ENCODE data around the gene RANBP1. TPM values are rescaled to one million over a fixed set of nuclear protein-coding genes. Genes with fewer than 3 reads are reported as not detected.

The RANBP1 gene
- total and polyA plus RNA-seq, 9 of the 15 experiments (the other 6 are each of a cell fraction or from before 2014, with no cell fraction given) = 162 to 2,891 (median 1,289) TPM

DNA sequence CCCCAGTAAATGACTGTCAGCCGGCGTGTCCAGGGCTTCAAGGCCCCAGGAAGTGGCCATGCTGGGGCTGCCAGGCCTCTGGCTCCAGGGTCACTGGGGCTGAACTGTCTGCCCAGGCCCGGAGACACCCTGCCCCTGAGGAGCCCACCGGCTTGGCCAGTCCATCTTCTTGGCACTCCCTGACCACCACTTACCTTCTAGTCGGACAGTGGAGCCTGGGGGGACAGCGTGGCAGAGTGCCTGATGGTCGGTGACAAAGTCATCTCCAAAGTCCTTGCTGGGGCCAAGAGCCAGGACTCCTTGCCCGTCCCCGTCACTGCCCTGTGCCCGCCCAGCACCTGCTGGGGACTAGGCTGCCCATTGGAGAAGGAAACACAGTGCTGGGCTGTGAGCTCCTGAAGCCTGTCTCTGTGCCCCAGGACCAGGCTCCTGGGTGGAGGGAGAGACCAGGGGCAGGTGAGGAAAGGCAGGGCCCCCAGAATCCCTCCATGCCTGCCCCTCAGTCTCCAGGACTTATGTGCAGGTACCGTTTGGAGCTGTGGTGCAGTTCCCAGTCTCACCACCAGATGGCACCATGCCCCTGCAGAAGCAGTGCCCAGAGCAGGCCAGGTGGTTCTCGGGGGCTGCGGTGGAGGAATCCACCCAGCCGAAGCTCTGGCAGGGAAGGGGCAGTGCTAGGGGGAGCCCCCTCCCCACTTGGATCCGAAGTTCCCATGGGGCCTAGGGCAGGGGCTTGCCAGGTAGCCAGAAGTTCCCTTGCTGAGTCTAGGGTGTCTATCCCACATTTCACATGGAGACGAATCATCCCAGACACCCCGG, 40.9 kb downstream of the RANBP1 start (continued):
- TF ChIP-seq PHF21A (IDR thresholded peaks at IDR 0.05; ENCODE audit: borderline replicate concordance, low read depth) (0 out of 2 replicates have a peak, but pooled peaks have one; percentile 39), PHF20 (IDR thresholded peaks at IDR 0.05; ENCODE audit: partially characterized antibody) (no peak), POLR2H (tag; IDR thresholded peaks at IDR 0.05; ENCODE audit: low read depth) (no peak), NR3C1 (CRISPR knock-in tag; IDR thresholded peaks at IDR 0.05) (0 out of 2 replicates have a peak, but pooled peaks have one; percentile 32), U2AF2 (optimal IDR thresholded peaks at IDR 0.05; ENCODE audit: low read depth, low read length) (no peak), RCOR1 (IDR thresholded peaks at IDR 0.05; ENCODE audit: borderline replicate concordance in 1 of 2, low read depth in 2 of 2, low read length in 2 of 2) (peak; percentile 54 to 79; a peak in 3 of 4 replicates), ATF1 (CRISPR knock-in tag; IDR thresholded peaks at IDR 0.05) (no peak), ATF1 (tag; IDR thresholded peaks at IDR 0.05) (peak; percentile 64), HSF4 (CRISPR knock-in tag; IDR thresholded peaks at IDR 0.05; ENCODE audit: borderline replicate concordance) (0 out of 2 replicates have a peak, but pooled peaks have one; percentile 53)
- TF ChIP-seq, protein P1, sequence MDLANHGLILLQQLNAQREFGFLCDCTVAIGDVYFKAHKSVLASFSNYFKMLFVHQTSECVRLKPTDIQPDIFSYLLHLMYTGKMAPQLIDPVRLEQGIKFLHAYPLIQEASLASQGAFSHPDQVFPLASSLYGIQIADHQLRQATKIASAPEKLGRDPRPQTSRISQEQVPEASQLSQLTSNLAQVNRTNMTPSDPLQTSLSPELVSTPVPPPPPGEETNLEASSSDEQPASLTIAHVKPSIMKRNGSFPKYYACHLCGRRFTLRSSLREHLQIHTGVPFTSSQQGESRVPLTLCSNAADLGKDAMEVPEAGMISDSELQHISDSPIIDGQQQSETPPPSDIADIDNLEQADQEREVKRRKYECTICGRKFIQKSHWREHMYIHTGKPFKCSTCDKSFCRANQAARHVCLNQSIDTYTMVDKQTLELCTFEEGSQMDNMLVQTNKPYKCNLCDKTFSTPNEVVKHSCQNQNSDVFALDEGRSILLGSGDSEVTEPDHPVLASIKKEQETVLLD (IDR thresholded peaks at IDR 0.05) = no peak
- TF ChIP-seq, protein P2, sequence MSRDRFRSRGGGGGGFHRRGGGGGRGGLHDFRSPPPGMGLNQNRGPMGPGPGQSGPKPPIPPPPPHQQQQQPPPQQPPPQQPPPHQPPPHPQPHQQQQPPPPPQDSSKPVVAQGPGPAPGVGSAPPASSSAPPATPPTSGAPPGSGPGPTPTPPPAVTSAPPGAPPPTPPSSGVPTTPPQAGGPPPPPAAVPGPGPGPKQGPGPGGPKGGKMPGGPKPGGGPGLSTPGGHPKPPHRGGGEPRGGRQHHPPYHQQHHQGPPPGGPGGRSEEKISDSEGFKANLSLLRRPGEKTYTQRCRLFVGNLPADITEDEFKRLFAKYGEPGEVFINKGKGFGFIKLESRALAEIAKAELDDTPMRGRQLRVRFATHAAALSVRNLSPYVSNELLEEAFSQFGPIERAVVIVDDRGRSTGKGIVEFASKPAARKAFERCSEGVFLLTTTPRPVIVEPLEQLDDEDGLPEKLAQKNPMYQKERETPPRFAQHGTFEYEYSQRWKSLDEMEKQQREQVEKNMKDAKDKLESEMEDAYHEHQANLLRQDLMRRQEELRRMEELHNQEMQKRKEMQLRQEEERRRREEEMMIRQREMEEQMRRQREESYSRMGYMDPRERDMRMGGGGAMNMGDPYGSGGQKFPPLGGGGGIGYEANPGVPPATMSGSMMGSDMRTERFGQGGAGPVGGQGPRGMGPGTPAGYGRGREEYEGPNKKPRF (IDR thresholded peaks at IDR 0.05; ENCODE audit: low read depth, low read length) = no peak
- TF ChIP-seq, protein P3, sequence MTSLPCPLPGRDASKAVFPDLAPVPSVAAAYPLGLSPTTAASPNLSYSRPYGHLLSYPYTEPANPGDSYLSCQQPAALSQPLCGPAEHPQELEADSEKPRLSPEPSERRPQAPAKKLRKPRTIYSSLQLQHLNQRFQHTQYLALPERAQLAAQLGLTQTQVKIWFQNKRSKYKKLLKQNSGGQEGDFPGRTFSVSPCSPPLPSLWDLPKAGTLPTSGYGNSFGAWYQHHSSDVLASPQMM (CRISPR knock-in tag; IDR thresholded peaks at IDR 0.05) = no peak

Measured in K562 (cell line).